ENCODE data around the gene MYH2.

The MYH2 gene

DNA sequence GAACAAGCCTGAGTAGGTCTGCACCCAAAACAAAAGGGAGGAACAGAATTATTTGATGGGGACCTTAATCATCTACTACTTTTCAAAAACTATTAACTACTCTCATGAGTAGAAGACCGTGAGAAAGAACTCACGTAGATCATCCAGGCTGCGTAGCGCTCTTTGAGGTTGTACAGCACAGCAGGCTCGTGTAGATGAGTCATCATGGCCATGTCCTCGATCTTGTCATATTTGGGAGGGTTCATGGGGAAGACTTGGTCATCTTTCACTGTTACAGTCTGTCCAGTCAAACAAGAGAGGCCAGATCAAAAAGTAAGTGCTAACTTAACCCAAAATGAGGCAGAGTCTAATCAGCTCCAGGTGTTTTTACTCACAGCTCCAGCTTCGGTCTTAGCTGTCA is 33.4 kb downstream of the MYH2 start:
- DNase-seq (ENCODE audit: low spot score): no peak

GRCh38 chr17:10513299-10514067 is 36.0 kb downstream of the MYH2 start:
- no peak for DNase-seq (ENCODE audit: low spot score)

GRCh38 chr17:10512856-10513255 is 36.6 kb downstream of the MYH2 start:
- no peak for DNase-seq (ENCODE audit: low spot score)

DNA sequence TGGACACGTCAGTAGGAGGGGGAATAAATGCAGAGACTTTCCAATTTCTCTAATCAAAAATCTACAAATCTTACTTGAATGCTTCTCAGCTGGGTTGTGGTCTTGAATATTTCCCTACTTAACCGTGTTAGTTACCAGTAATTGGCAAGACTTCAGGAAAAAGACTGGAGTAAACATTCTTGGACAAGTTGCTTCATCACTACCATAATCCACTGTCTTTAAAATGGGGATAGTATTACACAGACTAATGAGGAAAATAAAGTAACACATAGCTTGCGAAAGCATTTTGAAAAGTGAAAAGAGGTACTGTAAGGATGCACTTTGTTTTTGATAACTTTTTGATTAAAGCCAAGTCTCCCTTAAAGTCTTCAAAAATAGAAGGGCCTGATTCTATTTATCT is 49.5 kb downstream of the MYH2 start:
- DNase-seq (ENCODE audit: low spot score): no peak

DNA sequence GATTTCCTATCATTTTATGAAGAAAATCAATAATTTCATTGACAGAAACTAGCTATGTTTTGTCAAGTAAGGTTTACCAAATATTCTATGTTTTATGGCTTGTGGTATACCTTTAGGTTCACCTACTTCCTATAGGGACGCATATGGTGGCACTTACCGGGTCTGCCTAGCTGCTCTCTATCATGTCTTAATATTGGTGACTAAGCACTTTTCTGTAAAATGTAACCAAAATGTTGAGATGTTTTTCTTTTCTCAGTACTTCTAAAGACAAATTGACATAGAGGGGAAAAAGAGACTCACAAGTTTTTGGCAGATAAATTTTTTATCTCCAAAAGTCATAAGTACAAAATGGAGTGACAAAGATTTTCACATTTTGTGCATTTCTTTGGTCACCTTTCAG is 57.5 kb downstream of the MYH2 start:
- no peak for DNase-seq (ENCODE audit: low spot score)

DNA sequence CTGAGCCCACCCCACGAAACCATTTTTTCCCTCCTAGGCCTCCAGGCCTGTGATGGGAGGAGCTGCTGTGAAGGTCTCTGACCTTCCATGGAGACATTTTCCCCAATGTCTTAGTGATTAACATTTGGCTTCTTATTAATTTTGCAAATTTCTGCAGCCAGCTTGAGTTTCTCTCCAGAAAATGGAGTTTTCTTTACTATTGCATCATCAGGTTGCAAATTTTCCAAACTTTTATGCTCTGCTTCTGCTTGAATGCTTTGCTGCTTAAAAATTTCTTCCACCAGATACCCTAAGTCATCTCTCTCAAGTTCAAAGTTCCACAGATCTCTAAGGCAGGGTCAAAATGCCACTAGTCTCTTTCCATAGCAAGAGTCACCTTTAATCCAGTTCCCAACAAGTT is 67.2 kb downstream of the MYH2 start:
- DNase-seq (ENCODE audit: low spot score): no peak

- no peak for DNase-seq (ENCODE audit: low spot score)
These were observed 71.8 kb downstream of the MYH2 start for GRCh38 chr17:10477701-10478100.

DNA sequence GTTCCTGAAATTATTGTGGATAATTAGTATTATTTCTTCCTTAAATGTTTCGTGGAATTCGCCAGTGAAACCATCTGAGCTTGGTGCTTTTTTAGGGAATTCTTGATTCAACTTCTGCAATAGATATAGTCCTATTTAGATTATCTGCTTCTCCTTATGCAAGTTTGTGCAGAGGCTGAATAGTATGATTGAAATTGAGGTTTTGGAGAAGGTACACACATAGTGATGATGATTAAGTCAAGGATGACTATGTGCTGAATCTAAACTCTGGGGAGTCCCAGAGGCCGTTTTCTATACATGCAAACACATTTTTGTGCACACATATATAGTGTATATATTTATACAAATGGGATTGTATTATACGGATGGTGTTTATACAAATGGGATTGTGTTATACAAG is 74.9 kb downstream of the MYH2 start:
- no peak for DNase-seq (ENCODE audit: low spot score)

GRCh38 chr17:10471858-10472257 is 77.6 kb downstream of the MYH2 start:
- no peak for DNase-seq (ENCODE audit: low spot score)
